ENCODE results near the gene ABLIM3. TPM values are rescaled to one million over a fixed set of nuclear protein-coding genes. Genes with fewer than 3 reads are reported as not detected.

The ABLIM3 gene
- total and polyA plus RNA-seq, 2 donors (not counting 3 experiments of a cell fraction or from before 2014, with no cell fraction given), result 16.7 to 42.1 TPM

DNA sequence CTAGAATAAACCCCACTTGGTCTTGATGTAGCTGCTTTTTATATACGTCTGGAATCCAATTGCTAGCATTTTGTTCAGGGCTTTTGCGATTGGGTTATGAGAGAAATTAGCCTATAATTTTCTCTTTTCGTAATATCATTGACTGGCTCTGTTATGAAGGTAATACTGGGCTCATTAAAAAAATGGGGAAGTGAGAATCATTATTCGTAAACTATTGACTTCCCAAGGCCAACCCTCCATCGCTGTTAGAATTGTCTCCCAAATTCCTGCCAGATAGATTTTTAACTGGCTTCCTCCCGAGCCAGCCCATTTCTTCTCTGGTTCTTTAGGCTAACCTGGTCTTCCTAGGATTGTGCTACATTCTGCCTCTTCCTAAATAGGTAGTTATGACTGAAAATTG is 168.1 kb downstream of the ABLIM3 start:
- H3K4me2 ChIP-seq (ENCODE audit: insufficient read depth, low read length), result no peak overlapping the region
- H3K9me1 ChIP-seq (replicated peaks; ENCODE audit: control insufficient read depth, extremely low read depth, insufficient read depth, low read length), result no peaks in the 10 kb centered on the region
- H3K36me3 ChIP-seq (ENCODE audit: control insufficient read depth in 2 of 2, extremely low read depth in 1 of 2, insufficient read depth in 2 of 2, low read length in 2 of 2), result peaks cover 0 to 3% of the 10 kb centered on the region in 2 experiments
- ChIA-PET POLR2A (no interaction called here), CTCF (interaction anchor here (1.2 to 4.4 kb wide), 6 partner anchors 10 to 62 kb away, joined by 3 to 26 read pairs (median 7); no protein-coding TSS in a partner anchor)
- H4K20me1 ChIP-seq (replicated peaks; ENCODE audit: control insufficient read depth, extremely low read depth, insufficient read depth, low read length), result no peaks in the 10 kb centered on the region
- no peaks in the 10 kb centered on the region for H3K27me3 ChIP-seq (ENCODE audit: control insufficient read depth in 2 of 2, insufficient read depth in 2 of 2, low read length in 2 of 2)
- H3K79me2 ChIP-seq (ENCODE audit: control insufficient read depth, insufficient read depth, low read length), result no peaks in the 10 kb centered on the region
- H3K27ac ChIP-seq (ENCODE audit: insufficient read depth, low read depth, low read length), result no peak overlapping the region
- TF ChIP-seq, protein P1, sequence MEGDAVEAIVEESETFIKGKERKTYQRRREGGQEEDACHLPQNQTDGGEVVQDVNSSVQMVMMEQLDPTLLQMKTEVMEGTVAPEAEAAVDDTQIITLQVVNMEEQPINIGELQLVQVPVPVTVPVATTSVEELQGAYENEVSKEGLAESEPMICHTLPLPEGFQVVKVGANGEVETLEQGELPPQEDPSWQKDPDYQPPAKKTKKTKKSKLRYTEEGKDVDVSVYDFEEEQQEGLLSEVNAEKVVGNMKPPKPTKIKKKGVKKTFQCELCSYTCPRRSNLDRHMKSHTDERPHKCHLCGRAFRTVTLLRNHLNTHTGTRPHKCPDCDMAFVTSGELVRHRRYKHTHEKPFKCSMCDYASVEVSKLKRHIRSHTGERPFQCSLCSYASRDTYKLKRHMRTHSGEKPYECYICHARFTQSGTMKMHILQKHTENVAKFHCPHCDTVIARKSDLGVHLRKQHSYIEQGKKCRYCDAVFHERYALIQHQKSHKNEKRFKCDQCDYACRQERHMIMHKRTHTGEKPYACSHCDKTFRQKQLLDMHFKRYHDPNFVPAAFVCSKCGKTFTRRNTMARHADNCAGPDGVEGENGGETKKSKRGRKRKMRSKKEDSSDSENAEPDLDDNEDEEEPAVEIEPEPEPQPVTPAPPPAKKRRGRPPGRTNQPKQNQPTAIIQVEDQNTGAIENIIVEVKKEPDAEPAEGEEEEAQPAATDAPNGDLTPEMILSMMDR (IDR thresholded peaks at IDR 0.05; ENCODE audit: extremely low read depth in 1 of 2, insufficient read depth in 1 of 2, low read depth in 1 of 2, low read length in 2 of 2), result no peak
- TF ChIP-seq POLR2A (IDR thresholded peaks at IDR 0.05; ENCODE audit: low read depth, low read length) (no peak), FOS (IDR thresholded peaks at IDR 0.05; ENCODE audit: borderline replicate concordance, insufficient read depth, low read length) (no peak), POLR2AphosphoS5 (IDR thresholded peaks at IDR 0.05; ENCODE audit: insufficient read depth, low read depth, low read length) (no peak), JUN (IDR thresholded peaks at IDR 0.05; ENCODE audit: borderline replicate concordance, insufficient read depth, insufficient read length, low read depth) (no peak), GATA2 (IDR thresholded peaks at IDR 0.05; ENCODE audit: insufficient read depth, insufficient read length, low read depth, low read length) (no peak), EZH2 (IDR thresholded peaks at IDR 0.05; ENCODE audit: borderline replicate concordance, low read depth, low read length, severe bottlenecking) (no peak)
- TF ChIP-seq, protein P2, sequence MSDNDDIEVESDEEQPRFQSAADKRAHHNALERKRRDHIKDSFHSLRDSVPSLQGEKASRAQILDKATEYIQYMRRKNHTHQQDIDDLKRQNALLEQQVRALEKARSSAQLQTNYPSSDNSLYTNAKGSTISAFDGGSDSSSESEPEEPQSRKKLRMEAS (IDR thresholded peaks at IDR 0.05; ENCODE audit: insufficient read depth, insufficient read length), result no peak
- H3K9ac ChIP-seq (replicated peaks; ENCODE audit: extremely low read depth, insufficient read depth, low read length), result no peak overlapping the region
- intact Hi-C loops (cut with micrococcal nuclease), result no loop called here
- no peak for FAIRE-seq
- no peak overlapping the region for H2AFZ ChIP-seq (ENCODE audit: low read depth, low read length)
- H3K4me3 ChIP-seq (replicated peaks in 1 of 3; ENCODE audit: insufficient read depth in 1 of 3, low read depth in 1 of 3, low read length in 3 of 3), result no peak overlapping the region
- dilution Hi-C loops (cut with MboI; ENCODE audit: extremely low pct_ligation_motif_present, low sequenced_read_pairs), result no loop called here
- no TSS peak for BruUV-seq (replicated peaks)
- no peaks in the 10 kb centered on the region for H3K9me3 ChIP-seq (replicated peaks; ENCODE audit: control insufficient read depth, insufficient read depth, low read length)
- no peak for DNase-seq (ENCODE audit: low read depth, low spot score)
- H3K4me1 ChIP-seq (ENCODE audit: control insufficient read depth, extremely low read depth, insufficient read depth, low read length), result peaks cover 23% of the 10 kb centered on the region

Other genes with a start within 250 kb of the ABLIM3 start
- gene SH3TC2, start 78.4 kb upstream of the ABLIM3 start, total RNA-seq, result 3.3 and 4.3 TPM in 2 replicates
- gene SH3TC2, start 78.4 kb upstream of the ABLIM3 start, polyA plus RNA-seq, result 0.81 and 0.91 TPM in 2 replicates
- 73.2 and 76.2 TPM in 2 replicates for gene AFAP1L1, start 130.4 kb downstream of the ABLIM3 start, total RNA-seq
- 6.2 and 7.9 TPM in 2 replicates for gene AFAP1L1, start 130.4 kb downstream of the ABLIM3 start, polyA plus RNA-seq
- gene GRPEL2, start 204.0 kb downstream of the ABLIM3 start, total RNA-seq, result 32.5 and 41.0 TPM in 2 replicates
- 5.8 and 7.6 TPM in 2 replicates for gene GRPEL2, start 204.0 kb downstream of the ABLIM3 start, polyA plus RNA-seq
- 17.0 and 23.3 TPM in 2 replicates for gene PCYOX1L, start 216.6 kb downstream of the ABLIM3 start, total RNA-seq
- gene PCYOX1L, start 216.6 kb downstream of the ABLIM3 start, polyA plus RNA-seq, result 28.1 and 29.9 TPM in 2 replicates
- not detected in 2 replicates for gene IL17B, start 237.8 kb downstream of the ABLIM3 start, total RNA-seq
- 0.37 TPM in 1 of 2 replicates, not detected in the other for gene IL17B, start 237.8 kb downstream of the ABLIM3 start, polyA plus RNA-seq